H9 (cell line): ENCODE results near the gene SURF4. TPM values are rescaled to one million over a fixed set of nuclear protein-coding genes. Genes with fewer than 3 reads are reported as not detected.

ENCODE experiments used
- DNase-seq: peaks from one replicate; pipeline ENCODE4 v3.0.0-alpha.2; 2017
- H2AFZ ChIP-seq: one replicate; pipeline ENCODE4 v1.6.1; 2013; ENCODE audit warnings: mild to moderate bottlenecking, low read length, control low read depth, moderate library complexity
- H2AK5ac ChIP-seq: 2 replicates; pipeline ENCODE4 v1.6.1; 2013; ENCODE audit warnings: low read length, control low read depth, mixed read lengths; ENCODE audit not compliant: insufficient read length
- H2BK120ac ChIP-seq: one replicate; pipeline ENCODE4 v1.6.1; 2013; ENCODE audit warnings: low read depth, mild to moderate bottlenecking, low read length, control low read depth, inconsistent platforms; ENCODE audit not compliant: poor library complexity, severe bottlenecking
- H2BK12ac ChIP-seq: 2 replicates; pipeline ENCODE4 v1.6.1; 2013; ENCODE audit warnings: low read length, control low read depth, mixed read lengths, low read depth; ENCODE audit not compliant: insufficient read length
- H2BK15ac ChIP-seq: 2 replicates; pipeline ENCODE4 v1.6.1; 2013; ENCODE audit warnings: low read depth, low read length, control low read depth
- H2BK20ac ChIP-seq: one replicate; pipeline ENCODE4 v1.6.1; 2013; ENCODE audit warnings: low read depth, mild to moderate bottlenecking, low read length, control low read depth, inconsistent platforms; ENCODE audit not compliant: poor library complexity, severe bottlenecking
- H2BK5ac ChIP-seq: 2 replicates; pipeline ENCODE4 v1.6.1; 2013; ENCODE audit warnings: low read length, control low read depth, mixed read lengths; ENCODE audit not compliant: insufficient read length
- H3K14ac ChIP-seq: 2 replicates; pipeline ENCODE4 v1.6.1; 2013; ENCODE audit warnings: low read length, control low read depth; ENCODE audit not compliant: insufficient read depth
- H3K18ac ChIP-seq: 2 replicates; pipeline ENCODE4 v1.6.1; 2013; ENCODE audit warnings: low read depth, mild to moderate bottlenecking, mixed read lengths, low read length, control low read depth; ENCODE audit not compliant: insufficient read length
- H3K23ac ChIP-seq: 2 replicates; pipeline ENCODE4 v1.6.1; 2013; ENCODE audit warnings: low read length, control low read depth, mixed read lengths, low read depth; ENCODE audit not compliant: insufficient read length
- H3K23me2 ChIP-seq: 2 replicates; pipeline ENCODE4 v1.6.1; 2013; ENCODE audit warnings: low read depth, mild to moderate bottlenecking, mixed read lengths, low read length, control low read depth; ENCODE audit not compliant: insufficient read length, poor library complexity, severe bottlenecking
- H3K27ac ChIP-seq: 2 replicates; pipeline ENCODE4 v1.5.1; 2013; ENCODE audit warnings: low read length, control low read depth, mixed read lengths, low read depth; ENCODE audit not compliant: insufficient read length
- H3K27me3 ChIP-seq: 2 replicates; pipeline ENCODE4 v1.6.1; 2013; ENCODE audit warnings: low read length, control low read depth, inconsistent platforms; ENCODE audit not compliant: insufficient read depth
- H3K4ac ChIP-seq: 2 replicates; pipeline ENCODE4 v1.6.1; 2013; ENCODE audit warnings: low read depth, mild to moderate bottlenecking, control low read depth, inconsistent platforms, low read length, moderate library complexity
- H3K4me1 ChIP-seq: 2 replicates; pipeline ENCODE4 v1.6.1; 2013; ENCODE audit warnings: low read length, control low read depth, inconsistent platforms; ENCODE audit not compliant: insufficient read depth
- H3K4me2 ChIP-seq: 2 replicates; pipeline ENCODE4 v1.6.1; 2013; ENCODE audit warnings: low read length, control low read depth, mixed read lengths; ENCODE audit not compliant: insufficient read length, insufficient read depth
- H3K56ac ChIP-seq: 2 replicates; pipeline ENCODE4 v1.6.1; 2013; ENCODE audit warnings: low read depth, mild to moderate bottlenecking, mixed read lengths, low read length, control low read depth; ENCODE audit not compliant: insufficient read length
- H3K79me1 ChIP-seq: 2 replicates; pipeline ENCODE4 v1.6.1; 2013; ENCODE audit warnings: low read depth, mild to moderate bottlenecking, moderate library complexity, low read length, control low read depth, inconsistent platforms; ENCODE audit not compliant: insufficient read depth, poor library complexity, severe bottlenecking
- H3K79me2 ChIP-seq: 2 replicates; pipeline ENCODE4 v1.6.1; 2013; ENCODE audit warnings: low read length, control low read depth, inconsistent platforms; ENCODE audit not compliant: insufficient read depth
- H3K9ac ChIP-seq: 2 replicates; pipeline ENCODE4 v1.6.1; 2013; ENCODE audit warnings: low read length, control low read depth, mixed read lengths; ENCODE audit not compliant: insufficient read length; ENCODE audit errors: extremely low read depth
- H3K9me3 ChIP-seq: one replicate; pipeline ENCODE4 v1.6.1; 2013; ENCODE audit warnings: low read depth, low read length, inconsistent platforms; ENCODE audit not compliant: control insufficient read depth
- H3T11ph ChIP-seq: one replicate; pipeline ENCODE4 v1.6.1; 2013; ENCODE audit warnings: mild to moderate bottlenecking, low read length, control low read depth, inconsistent platforms
- H4K20me1 ChIP-seq: one replicate; pipeline ENCODE4 v1.6.1; 2013; ENCODE audit not compliant: control insufficient read depth, insufficient read length, insufficient read depth
- H4K5ac ChIP-seq: 2 replicates; pipeline ENCODE4 v1.6.1; 2013; ENCODE audit warnings: low read depth, mild to moderate bottlenecking, mixed read lengths, low read length, control low read depth; ENCODE audit not compliant: insufficient read length
- H4K8ac ChIP-seq: replicated peaks from 2 replicates; pipeline ENCODE4 v1.6.1; 2013; ENCODE audit warnings: low read length, control low read depth, mixed read lengths, low read depth; ENCODE audit not compliant: insufficient read length
- H4K91ac ChIP-seq: 2 replicates; pipeline ENCODE4 v1.6.1; 2013; ENCODE audit warnings: low read depth, mild to moderate bottlenecking, moderate library complexity, mixed read lengths, low read length, control low read depth; ENCODE audit not compliant: insufficient read length
- H3K27ac Mint-ChIP-seq, 3 experiments: 2 replicates in 2 of 3; 3 replicates in 1 of 3; pipeline ENCODE4 v1.8.0; 2020 to 2021; ENCODE audit warnings: mixed read lengths in 3 of 3, mild to moderate bottlenecking in 1 of 3, moderate library complexity in 1 of 3
- H3K27me3 Mint-ChIP-seq: 2 replicates; pipeline ENCODE4 v1.8.0; 2021; ENCODE audit warnings: low read depth, mild to moderate bottlenecking, moderate library complexity, mixed read lengths
- H3K36me3 Mint-ChIP-seq, 3 experiments: 2 replicates in 2 of 3; 3 replicates in 1 of 3; pipeline ENCODE4 v1.8.0; 2020 to 2021; ENCODE audit warnings: low read depth in 3 of 3, mixed read lengths in 3 of 3; ENCODE audit not compliant: insufficient read depth in 1 of 3
- H3K4me1 Mint-ChIP-seq, 2 experiments: 2 replicates each; pipeline ENCODE4 v1.8.0; 2020; ENCODE audit warnings: mixed read lengths in 2 of 2
- H3K4me3 Mint-ChIP-seq, 2 experiments: 2 replicates in 1 of 2; 3 replicates in 1 of 2; pipeline ENCODE4 v1.8.0; 2020 to 2021; ENCODE audit warnings: mild to moderate bottlenecking in 2 of 2, mixed read lengths in 2 of 2, moderate library complexity in 1 of 2
- H3K9me3 Mint-ChIP-seq, 2 experiments: 2 replicates in 1 of 2; 3 replicates in 1 of 2; pipeline ENCODE4 v1.8.0; 2020; ENCODE audit warnings: mild to moderate bottlenecking in 2 of 2, mixed read lengths in 2 of 2, moderate library complexity in 1 of 2
- WGBS: extraction: QIAGEN DNeasy Blood & Tissue Kit; methylation state at CpG from one replicate; pipeline ENCODE4 v1.1.7; 2013; ENCODE audit warnings: missing lambda C conversion rate, low lambda C conversion rate, mixed read lengths; ENCODE audit not compliant: insufficient read length; ENCODE audit errors: extremely low coverage; 5-methylcytosine and 5-hydroxymethylcytosine counted together
- total RNA-seq: library from RNA; stranded (reverse); gene quantifications from 2 replicates; pipeline ENCODE4 v1.2.1, GENCODE V29; 2021
- TF ChIP-seq, protein P1 (sequence below): fragments of 200-600 bp; sonication (generic); conservative IDR thresholded peaks from 3 replicates; pipeline ENCODE4 v1.8.0; 2021; ENCODE audit warnings: antibody characterized with exemption, mild to moderate bottlenecking

The SURF4 gene
- total RNA-seq, 1 experiment from 2014 or later, result 146 TPM

DNA sequence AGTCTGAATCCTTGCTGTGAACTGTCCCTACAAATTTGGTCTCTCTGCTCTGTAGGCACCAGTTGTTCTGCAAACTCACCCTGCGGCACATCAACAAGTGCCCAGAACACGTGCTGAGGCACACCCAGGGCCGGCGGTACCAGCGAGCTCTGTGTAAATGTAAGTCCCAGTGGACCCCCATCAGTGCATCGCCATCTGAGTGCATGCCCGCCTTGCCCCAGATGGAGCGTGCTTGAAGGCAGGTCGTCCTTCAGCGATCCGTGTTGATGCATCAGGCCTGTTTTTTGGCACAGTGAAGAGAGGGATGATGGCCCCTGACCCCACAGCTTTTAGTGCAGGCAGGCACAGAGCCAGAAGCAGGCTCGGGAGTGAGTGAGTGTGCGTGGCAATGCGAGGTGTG lies 18.2 kb downstream of the SURF4 start:
- no peaks in the 10 kb centered on the region; the same call in 1 of the 2 replicates for H3K27me3 Mint-ChIP-seq
- peaks cover 3% of the 10 kb centered on the region for H3K79me1 ChIP-seq
- H4K20me1 ChIP-seq, result no peaks in the 10 kb centered on the region
- no peak overlapping the region for H4K5ac ChIP-seq
- WGBS, result no CpG with 5 or more reads among the region's 14 CpGs
- no peak overlapping the region for H3K4ac ChIP-seq
- H3K9ac ChIP-seq, result no peak overlapping the region
- no peak overlapping the region for H3K18ac ChIP-seq
- peak overlapping the region; percentile 53 for H3K4me2 ChIP-seq
- no peaks in the 10 kb centered on the region for H3K9me3 ChIP-seq
- H2BK5ac ChIP-seq, result no peak overlapping the region
- no peak overlapping the region for H2AFZ ChIP-seq
- H3K23ac ChIP-seq, result no peak overlapping the region
- no peak overlapping the region for H2BK12ac ChIP-seq
- no peak for DNase-seq
- no peaks in the 10 kb centered on the region for H3K4me1 ChIP-seq
- H3K56ac ChIP-seq, result no peak overlapping the region
- H3K27me3 ChIP-seq, result no peaks in the 10 kb centered on the region
- no peak overlapping the region for H3K27ac ChIP-seq
- peak overlapping the region in 1 of 3 experiments; percentile 68; a peak in 1 of 7 replicates for H3K27ac Mint-ChIP-seq
- peaks cover 11 to 12% of the 10 kb centered on the region in 2 experiments for H3K4me1 Mint-ChIP-seq
- no peak overlapping the region for H2AK5ac ChIP-seq
- TF ChIP-seq, protein P1, sequence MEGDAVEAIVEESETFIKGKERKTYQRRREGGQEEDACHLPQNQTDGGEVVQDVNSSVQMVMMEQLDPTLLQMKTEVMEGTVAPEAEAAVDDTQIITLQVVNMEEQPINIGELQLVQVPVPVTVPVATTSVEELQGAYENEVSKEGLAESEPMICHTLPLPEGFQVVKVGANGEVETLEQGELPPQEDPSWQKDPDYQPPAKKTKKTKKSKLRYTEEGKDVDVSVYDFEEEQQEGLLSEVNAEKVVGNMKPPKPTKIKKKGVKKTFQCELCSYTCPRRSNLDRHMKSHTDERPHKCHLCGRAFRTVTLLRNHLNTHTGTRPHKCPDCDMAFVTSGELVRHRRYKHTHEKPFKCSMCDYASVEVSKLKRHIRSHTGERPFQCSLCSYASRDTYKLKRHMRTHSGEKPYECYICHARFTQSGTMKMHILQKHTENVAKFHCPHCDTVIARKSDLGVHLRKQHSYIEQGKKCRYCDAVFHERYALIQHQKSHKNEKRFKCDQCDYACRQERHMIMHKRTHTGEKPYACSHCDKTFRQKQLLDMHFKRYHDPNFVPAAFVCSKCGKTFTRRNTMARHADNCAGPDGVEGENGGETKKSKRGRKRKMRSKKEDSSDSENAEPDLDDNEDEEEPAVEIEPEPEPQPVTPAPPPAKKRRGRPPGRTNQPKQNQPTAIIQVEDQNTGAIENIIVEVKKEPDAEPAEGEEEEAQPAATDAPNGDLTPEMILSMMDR, result no peak
- no peak overlapping the region for H2BK20ac ChIP-seq
- no peak overlapping the region for H3T11ph ChIP-seq
- H4K91ac ChIP-seq, result no peak overlapping the region
- H3K23me2 ChIP-seq, result peaks cover 10% of the 10 kb centered on the region
- no peak overlapping the region for H2BK120ac ChIP-seq
- H3K14ac ChIP-seq, result no peak overlapping the region
- peak overlapping the region; percentile 84 to 92 for H3K4me3 Mint-ChIP-seq
- no peaks in the 10 kb centered on the region for H3K9me3 Mint-ChIP-seq
- H4K8ac ChIP-seq, result no peak overlapping the region
- H3K79me2 ChIP-seq, result no peaks in the 10 kb centered on the region; the same call in 1 of the 2 replicates
- H2BK15ac ChIP-seq, result no peak overlapping the region
- peaks cover 11 to 57% (median 52%) of the 10 kb centered on the region in 3 experiments; a peak in 6 of 7 replicates for H3K36me3 Mint-ChIP-seq
